ENCODE results near the gene NECTIN1. TPM values are rescaled to one million over a fixed set of nuclear protein-coding genes. Genes with fewer than 3 reads are reported as not detected.

The NECTIN1 gene
- total and polyA plus RNA-seq, 2 of the 4 experiments (the other 2 are of a cell fraction): 2.3 to 4.2 TPM

- Histone ChIP-seq H3K27me3 (ENCODE audit: control insufficient read depth, insufficient read depth, low read length) (no peaks in the 10 kb centered on the region), H2AK5ac (ENCODE audit: low read depth, low read length) (no peak overlapping the region), H3K9me3 (ENCODE audit: control insufficient read depth, insufficient read depth, low read length) (no peaks in the 10 kb centered on the region), H3K4me3 (ENCODE audit: insufficient read depth, low read depth, low read length) (no peak overlapping the region), H4K8ac (ENCODE audit: low read depth in 2 of 2, low read length in 2 of 2) (no peak overlapping the region), H3K18ac (ENCODE audit: low read depth, low read length) (no peak overlapping the region), H3K79me1 (ENCODE audit: low read depth in 1 of 2, low read length in 2 of 2) (no peaks in the 10 kb centered on the region), H3K36me3 (ENCODE audit: control insufficient read depth, insufficient read depth, low read length) (no peaks in the 10 kb centered on the region), H4K91ac (ENCODE audit: insufficient read depth, low read depth, low read length) (no peak overlapping the region), H3K23ac (ENCODE audit: low read depth, low read length) (no peak overlapping the region), H2BK20ac (ENCODE audit: low read depth, low read length) (no peak overlapping the region), H3K4me2 (ENCODE audit: low read depth, low read length) (no peak overlapping the region), H3K4me1 (ENCODE audit: control insufficient read depth, insufficient read depth, low read length) (no peaks in the 10 kb centered on the region), H2AK9ac (replicated peaks; ENCODE audit: low read depth, low read length, poor library complexity) (no peak overlapping the region), H4K20me1 (ENCODE audit: insufficient read depth, low read length) (no peaks in the 10 kb centered on the region), H2BK5ac (ENCODE audit: low read depth, low read length, poor library complexity, severe bottlenecking) (no peak overlapping the region), H3K14ac (replicated peaks; ENCODE audit: low read depth, low read length) (no peak overlapping the region), H3K9ac (ENCODE audit: low read depth, low read length) (no peak overlapping the region), H3K56ac (ENCODE audit: extremely low read depth, insufficient read depth, low read length) (no peak overlapping the region), H2BK120ac (ENCODE audit: low read depth, low read length) (no peak overlapping the region), H4K5ac (ENCODE audit: low read depth, low read length) (no peak overlapping the region), H3K4ac (ENCODE audit: low read depth, low read length) (no peak overlapping the region), H2BK15ac (ENCODE audit: low read depth, low read length) (no peak overlapping the region), H3K27ac (ENCODE audit: insufficient read depth, low read length) (no peak overlapping the region), H2AFZ (replicated peaks; ENCODE audit: low read length, poor library complexity) (no peak overlapping the region), H3K9me1 (ENCODE audit: insufficient read depth, low read length) (no peaks in the 10 kb centered on the region; the same call in 1 of the 2 replicates)
- in situ Hi-C loops (cut with MboI; ENCODE audit: low sequenced_read_pairs): no loop called here
- DNase-seq (no peak), ATAC-seq (ENCODE audit: low read depth) (no peak)
- BruUV-seq (replicated peaks): no TSS peak
- dilution Hi-C loops (cut with HindIII; ENCODE audit: low sequenced_read_pairs, unreplicated experiment): no loop called here
- ChIA-PET CTCF (no interaction called here), POLR2A (ENCODE audit: unreplicated experiment) (no interaction called here)
- intact Hi-C loops (cut with micrococcal nuclease): loop anchor here (10.0 kb wide), 1 partner anchor 1109 kb away; no protein-coding TSS in a partner anchor
- TF ChIP-seq CHD1 (IDR thresholded peaks at IDR 0.05; ENCODE audit: low read depth, low read length) (no peak), MAZ (IDR thresholded peaks at IDR 0.05; ENCODE audit: borderline replicate concordance, low read depth, low read length) (no peak), MXI1 (IDR thresholded peaks at IDR 0.05; ENCODE audit: borderline replicate concordance, low read depth, low read length) (no peak)
- WGBS, 2 experiments (ENCODE audit: extremely low coverage in 2 of 2, insufficient read length in 1 of 2): 87% methylated on average over 6 of the region's 9 CpGs; no CpG with 5 or more reads in 1 of the 2 experiments
These were observed 23.6 kb downstream of the NECTIN1 start for GRCh38 chr11:119705362-119705761.

All from IMR-90 (cell line).